Measurements from ENCODE around the gene CNTNAP5.

Gene CNTNAP5

GRCh38 chr2:124088616-124089015 lies 63.5 kb downstream of the CNTNAP5 start:
- H3K9ac ChIP-seq (ENCODE audit: insufficient read length, low read depth), result no peak overlapping the region
- H3K4me3 ChIP-seq (ENCODE audit: insufficient read length, low read depth), result no peak overlapping the region
- no peak for DNase-seq (ENCODE audit: low read depth, low spot score)
- no peaks in the 10 kb centered on the region for H3K36me3 ChIP-seq (ENCODE audit: insufficient read depth, insufficient read length, low read length)
- no peak for TF ChIP-seq ZNF274 (IDR thresholded peaks at IDR 0.05; ENCODE audit: low read depth, low read length)
- TF ChIP-seq SUZ12 (IDR thresholded peaks at IDR 0.05; ENCODE audit: extremely low read depth, insufficient read depth, insufficient read length), result no peak
- no peak for TF ChIP-seq YY1 (IDR thresholded peaks at IDR 0.05; ENCODE audit: insufficient read depth, insufficient read length)
- H3K9me3 ChIP-seq (ENCODE audit: insufficient read depth, low read length), result no peaks in the 10 kb centered on the region
- no peaks in the 10 kb centered on the region for H3K4me1 ChIP-seq (ENCODE audit: insufficient read depth, insufficient read length)
- H3K27me3 ChIP-seq (ENCODE audit: insufficient read depth, insufficient read length), result no peaks in the 10 kb centered on the region

- H3K9me3 ChIP-seq (ENCODE audit: insufficient read depth, low read length), result no peaks in the 10 kb centered on the region
- no peak overlapping the region for H3K9ac ChIP-seq (ENCODE audit: insufficient read length, low read depth)
- no peak overlapping the region for H3K4me3 ChIP-seq (ENCODE audit: insufficient read length, low read depth)
- H3K36me3 ChIP-seq (ENCODE audit: insufficient read depth, insufficient read length, low read length), result no peaks in the 10 kb centered on the region
- no peaks in the 10 kb centered on the region for H3K27me3 ChIP-seq (ENCODE audit: insufficient read depth, insufficient read length)
- no peak for DNase-seq (ENCODE audit: low read depth, low spot score)
- no peaks in the 10 kb centered on the region for H3K4me1 ChIP-seq (ENCODE audit: insufficient read depth, insufficient read length)
- TF ChIP-seq SUZ12 (IDR thresholded peaks at IDR 0.05; ENCODE audit: extremely low read depth, insufficient read depth, insufficient read length) (no peak), ZNF274 (IDR thresholded peaks at IDR 0.05; ENCODE audit: low read depth, low read length) (no peak), YY1 (IDR thresholded peaks at IDR 0.05; ENCODE audit: insufficient read depth, insufficient read length) (no peak)
Observed at GRCh38 chr2:124091721-124092120, 66.6 kb downstream of the CNTNAP5 start.

- Histone ChIP-seq H3K36me3 (ENCODE audit: insufficient read depth, insufficient read length, low read length) (no peaks in the 10 kb centered on the region), H3K9me3 (ENCODE audit: insufficient read depth, low read length) (no peaks in the 10 kb centered on the region), H3K4me3 (ENCODE audit: insufficient read length, low read depth) (no peak overlapping the region), H3K9ac (ENCODE audit: insufficient read length, low read depth) (no peak overlapping the region), H3K4me1 (ENCODE audit: insufficient read depth, insufficient read length) (no peaks in the 10 kb centered on the region), H3K27me3 (ENCODE audit: insufficient read depth, insufficient read length) (no peaks in the 10 kb centered on the region)
- DNase-seq (ENCODE audit: low read depth, low spot score), result no peak
- no peak for TF ChIP-seq SUZ12 (IDR thresholded peaks at IDR 0.05; ENCODE audit: extremely low read depth, insufficient read depth, insufficient read length)
- TF ChIP-seq ZNF274 (IDR thresholded peaks at IDR 0.05; ENCODE audit: low read depth, low read length), result no peak
- TF ChIP-seq YY1 (IDR thresholded peaks at IDR 0.05; ENCODE audit: insufficient read depth, insufficient read length), result no peak
Observed at GRCh38 chr2:124092651-124093050, 67.6 kb downstream of the CNTNAP5 start.

- H3K4me3 ChIP-seq (ENCODE audit: insufficient read length, low read depth), result no peak overlapping the region
- TF ChIP-seq SUZ12 (IDR thresholded peaks at IDR 0.05; ENCODE audit: extremely low read depth, insufficient read depth, insufficient read length) (no peak), YY1 (IDR thresholded peaks at IDR 0.05; ENCODE audit: insufficient read depth, insufficient read length) (no peak), ZNF274 (IDR thresholded peaks at IDR 0.05; ENCODE audit: low read depth, low read length) (no peak)
- H3K27me3 ChIP-seq (ENCODE audit: insufficient read depth, insufficient read length), result no peaks in the 10 kb centered on the region
- no peak overlapping the region for H3K9ac ChIP-seq (ENCODE audit: insufficient read length, low read depth)
- H3K36me3 ChIP-seq (ENCODE audit: insufficient read depth, insufficient read length, low read length), result no peaks in the 10 kb centered on the region
- H3K4me1 ChIP-seq (ENCODE audit: insufficient read depth, insufficient read length), result no peaks in the 10 kb centered on the region
- H3K9me3 ChIP-seq (ENCODE audit: insufficient read depth, low read length), result no peaks in the 10 kb centered on the region
- DNase-seq (ENCODE audit: low read depth, low spot score), result no peak
Observed at GRCh38 chr2:124104914-124105313, 79.8 kb downstream of the CNTNAP5 start.

GRCh38 chr2:124112206-124112605 lies 87.1 kb downstream of the CNTNAP5 start:
- TF ChIP-seq SUZ12 (IDR thresholded peaks at IDR 0.05; ENCODE audit: extremely low read depth, insufficient read depth, insufficient read length) (no peak), YY1 (IDR thresholded peaks at IDR 0.05; ENCODE audit: insufficient read depth, insufficient read length) (no peak), ZNF274 (IDR thresholded peaks at IDR 0.05; ENCODE audit: low read depth, low read length) (no peak)
- Histone ChIP-seq H3K4me3 (ENCODE audit: insufficient read length, low read depth) (no peak overlapping the region), H3K9ac (ENCODE audit: insufficient read length, low read depth) (no peak overlapping the region), H3K27me3 (ENCODE audit: insufficient read depth, insufficient read length) (no peaks in the 10 kb centered on the region), H3K9me3 (ENCODE audit: insufficient read depth, low read length) (no peaks in the 10 kb centered on the region), H3K36me3 (ENCODE audit: insufficient read depth, insufficient read length, low read length) (no peaks in the 10 kb centered on the region), H3K4me1 (ENCODE audit: insufficient read depth, insufficient read length) (no peaks in the 10 kb centered on the region)
- DNase-seq (ENCODE audit: low read depth, low spot score), result no peak

GRCh38 chr2:124112966-124113365 lies 87.9 kb downstream of the CNTNAP5 start:
- no peak overlapping the region for H3K4me3 ChIP-seq (ENCODE audit: insufficient read length, low read depth)
- no peaks in the 10 kb centered on the region for H3K9me3 ChIP-seq (ENCODE audit: insufficient read depth, low read length)
- H3K4me1 ChIP-seq (ENCODE audit: insufficient read depth, insufficient read length), result no peaks in the 10 kb centered on the region
- TF ChIP-seq SUZ12 (IDR thresholded peaks at IDR 0.05; ENCODE audit: extremely low read depth, insufficient read depth, insufficient read length) (no peak), ZNF274 (IDR thresholded peaks at IDR 0.05; ENCODE audit: low read depth, low read length) (no peak), YY1 (IDR thresholded peaks at IDR 0.05; ENCODE audit: insufficient read depth, insufficient read length) (no peak)
- no peak for DNase-seq (ENCODE audit: low read depth, low spot score)
- no peaks in the 10 kb centered on the region for H3K27me3 ChIP-seq (ENCODE audit: insufficient read depth, insufficient read length)
- H3K36me3 ChIP-seq (ENCODE audit: insufficient read depth, insufficient read length, low read length), result no peaks in the 10 kb centered on the region
- no peak overlapping the region for H3K9ac ChIP-seq (ENCODE audit: insufficient read length, low read depth)

GRCh38 chr2:124120246-124120645 lies 95.2 kb downstream of the CNTNAP5 start:
- Histone ChIP-seq H3K27me3 (ENCODE audit: insufficient read depth, insufficient read length) (no peaks in the 10 kb centered on the region), H3K4me3 (ENCODE audit: insufficient read length, low read depth) (no peak overlapping the region), H3K9me3 (ENCODE audit: insufficient read depth, low read length) (peaks cover 10% of the 10 kb centered on the region; the same call in 1 of the 2 replicates), H3K9ac (ENCODE audit: insufficient read length, low read depth) (no peak overlapping the region), H3K4me1 (ENCODE audit: insufficient read depth, insufficient read length) (no peaks in the 10 kb centered on the region), H3K36me3 (ENCODE audit: insufficient read depth, insufficient read length, low read length) (no peaks in the 10 kb centered on the region)
- TF ChIP-seq YY1 (IDR thresholded peaks at IDR 0.05; ENCODE audit: insufficient read depth, insufficient read length), result no peak
- no peak for TF ChIP-seq ZNF274 (IDR thresholded peaks at IDR 0.05; ENCODE audit: low read depth, low read length)
- no peak for TF ChIP-seq SUZ12 (IDR thresholded peaks at IDR 0.05; ENCODE audit: extremely low read depth, insufficient read depth, insufficient read length)
- no peak for DNase-seq (ENCODE audit: low read depth, low spot score)
